WTC11 (cell line): ENCODE measurements around the gene FAM204A. TPM values are rescaled to one million over a fixed set of nuclear protein-coding genes. Genes with fewer than 3 reads are reported as not detected.

Experiments used
- ATAC-seq: fragments of 200-7000 bp; cut with Tn5 transposase; 2 replicates; pipeline ENCODE4 v1.10.0; 2021; ENCODE audit warnings: mild to moderate bottlenecking, moderate library complexity
- Bru-seq: library from RNA; stranded (reverse); fragments of 400-500 nt; gene quantifications from one replicate; lab custom pipeline; 2021; lab: Mats Ljungman, UMichigan
- CTCF ChIA-PET: fragments of 300-600 bp; sonication (Branson Sonifier 250); formaldehyde crosslinking; loops from one replicate; lab custom pipeline; 2021; ENCODE audit warnings: antibody characterized with exemption; lab: Charles Lee
- POLR2A ChIA-PET: fragments of 350-600 bp; sonication (Branson Sonifier 250); formaldehyde crosslinking; loops from one replicate; lab custom pipeline; 2021; ENCODE audit warnings: antibody characterized with exemption; lab: Charles Lee
- DNase-seq: peaks from one replicate; pipeline ENCODE4 v3.0.0; 2021; ENCODE audit warnings: low spot score
- H3K27ac Mint-ChIP-seq: 2 replicates; pipeline ENCODE4 v1.8.0; 2021; ENCODE audit warnings: mixed read lengths
- H3K27me3 Mint-ChIP-seq: 2 replicates; pipeline ENCODE4 v1.8.0; 2021; ENCODE audit warnings: low read depth, mild to moderate bottlenecking, moderate library complexity, mixed read lengths
- H3K36me3 Mint-ChIP-seq: 2 replicates; pipeline ENCODE4 v1.8.0; 2021; ENCODE audit warnings: mixed read lengths
- H3K4me1 Mint-ChIP-seq: 2 replicates; pipeline ENCODE4 v1.8.0; 2022; ENCODE audit warnings: mixed read lengths
- H3K4me3 Mint-ChIP-seq: 2 replicates; pipeline ENCODE4 v1.8.0; 2021; ENCODE audit warnings: mild to moderate bottlenecking, moderate library complexity, mixed read lengths
- H3K9me3 Mint-ChIP-seq: 2 replicates; pipeline ENCODE4 v1.8.0; 2021; ENCODE audit warnings: mixed read lengths
- ATF1 ChIP-seq: sonication (generic); formaldehyde crosslinking; IDR thresholded peaks from 2 replicates; pipeline ENCODE4 v1.8.1; 2023; ENCODE audit warnings: mild to moderate bottlenecking, moderate library complexity, missing genetic modification reagents
- CBFB ChIP-seq: sonication (generic); formaldehyde crosslinking; IDR thresholded peaks from 2 replicates; pipeline ENCODE4 v1.8.1; 2022; ENCODE audit warnings: mild to moderate bottlenecking, low read depth, missing genetic modification reagents
- CTCF ChIP-seq: fragments of 200-600 bp; IDR thresholded peaks from 2 replicates; pipeline ENCODE4 v1.8.0; 2022; ENCODE audit warnings: antibody characterized with exemption
- FOXP4 ChIP-seq: sonication (generic); formaldehyde crosslinking; IDR thresholded peaks from 2 replicates; pipeline ENCODE4 v1.8.0; 2022; ENCODE audit warnings: mild to moderate bottlenecking, missing genetic modification reagents
- HMGXB4 ChIP-seq: sonication (generic); formaldehyde crosslinking; IDR thresholded peaks from 2 replicates; pipeline ENCODE4 v1.8.1; 2023; ENCODE audit warnings: mild to moderate bottlenecking, moderate library complexity, missing genetic modification reagents
- IRF2 ChIP-seq: sonication (generic); formaldehyde crosslinking; IDR thresholded peaks from 2 replicates; pipeline ENCODE4 v1.8.0; 2022; ENCODE audit warnings: low read depth, missing genetic modification reagents, borderline replicate concordance
- JUN ChIP-seq: sonication (generic); formaldehyde crosslinking; IDR thresholded peaks from 2 replicates; pipeline ENCODE4 v1.8.0; 2023; ENCODE audit warnings: mild to moderate bottlenecking, missing genetic modification reagents
- KAT7 ChIP-seq: sonication (generic); formaldehyde crosslinking; IDR thresholded peaks from 2 replicates; pipeline ENCODE4 v1.8.1; 2023; ENCODE audit warnings: missing genetic modification reagents, mild to moderate bottlenecking, borderline replicate concordance
- NFYB ChIP-seq: sonication (generic); formaldehyde crosslinking; conservative IDR thresholded peaks from 2 replicates; pipeline ENCODE4 v1.8.0; 2022; ENCODE audit warnings: low read depth, missing genetic modification reagents
- NR2C2 ChIP-seq: sonication (generic); formaldehyde crosslinking; IDR thresholded peaks from 2 replicates; pipeline ENCODE4 v1.8.0; 2022; ENCODE audit warnings: mild to moderate bottlenecking, missing genetic modification reagents
- SOX15 ChIP-seq: fragments of 250-450 bp; sonication (Bioruptor Pico); IDR thresholded peaks from 2 replicates; pipeline ENCODE4 v1.9.0; 2021; ENCODE audit warnings: mild to moderate bottlenecking
- SP1 ChIP-seq: sonication (generic); formaldehyde crosslinking; conservative IDR thresholded peaks from 2 replicates; pipeline ENCODE4 v1.8.1; 2022; ENCODE audit warnings: missing genetic modification reagents
- STAT6 ChIP-seq: sonication (generic); formaldehyde crosslinking; conservative IDR thresholded peaks from 2 replicates; pipeline ENCODE4 v1.8.1; 2023; ENCODE audit warnings: mild to moderate bottlenecking, low read depth, missing genetic modification reagents, moderate library complexity
- TP53 ChIP-seq: sonication (generic); formaldehyde crosslinking; IDR thresholded peaks from 2 replicates; pipeline ENCODE4 v1.8.1; 2023; ENCODE audit warnings: mild to moderate bottlenecking, missing genetic modification reagents
- ZBTB21 ChIP-seq: sonication (generic); formaldehyde crosslinking; IDR thresholded peaks from 2 replicates; pipeline ENCODE4 v1.8.1; 2023; ENCODE audit warnings: mild to moderate bottlenecking, missing genetic modification reagents, borderline replicate concordance
- ZNF138 ChIP-seq: sonication (generic); formaldehyde crosslinking; conservative IDR thresholded peaks from 2 replicates; pipeline ENCODE4 v1.8.1; 2022; ENCODE audit warnings: mild to moderate bottlenecking, moderate library complexity, missing genetic modification reagents
- ZNF396 ChIP-seq: fragments of 250-450 bp; sonication (Bioruptor Pico); IDR thresholded peaks from 2 replicates; pipeline ENCODE4 v1.8.0; 2021; ENCODE audit warnings: mild to moderate bottlenecking, moderate library complexity, borderline replicate concordance
- ZNF416 ChIP-seq: fragments of 250-450 bp; sonication (Bioruptor Pico); IDR thresholded peaks from 2 replicates; pipeline ENCODE4 v1.9.0; 2021; ENCODE audit warnings: mild to moderate bottlenecking, inconsistent platforms
- ZSCAN18 ChIP-seq: fragments of 250-450 bp; sonication (Bioruptor Pico); IDR thresholded peaks from 2 replicates; pipeline ENCODE4 v2.1.2; 2022; ENCODE audit warnings: mild to moderate bottlenecking, moderate library complexity
- long read RNA-seq, 3 experiments: library from RNA in 1 of 3; library from capped mRNA in 1 of 3; library from polyadenylated mRNA in 1 of 3; unstranded in 2 of 3; stranded (forward) in 1 of 3; transcript quantifications; one replicate each; pipeline ENCODE4 v2.0.0, GENCODE V29; 2021
- total RNA-seq: library from RNA; stranded (reverse); gene quantifications from 3 replicates; pipeline ENCODE4 v1.2.3, GENCODE V29; 2021

Gene FAM204A
- total RNA-seq (33.3 to 36.7 TPM (median 36.1 TPM) in 3 replicates), Bru-seq, nascent RNA (percentile 83 among the genes with signal in this experiment)
- long read RNA-seq, experiment 1, full-length matches to known transcripts: 89 of 125 reads
- long read RNA-seq, experiment 1, partial matches to known transcripts: 11 of 125 reads
- long read RNA-seq, experiment 1, other reads (novel, unspliced or antisense): 25 of 125 reads
- long read RNA-seq, experiment 2, full-length matches to known transcripts: 7 of 26 reads
- long read RNA-seq, experiment 2, partial matches to known transcripts: 7 of 26 reads
- long read RNA-seq, experiment 2, other reads (novel, unspliced or antisense): 12 of 26 reads
- long read RNA-seq, experiment 3, full-length matches to known transcripts: 32 of 43 reads
- long read RNA-seq, experiment 3, partial matches to known transcripts: 3 of 43 reads
- long read RNA-seq, experiment 3, other reads (novel, unspliced or antisense): 8 of 43 reads

GRCh38 chr10:118341791-118342637, at the start of gene FAM204A:
Gene FAM204A, minus strand, starts transcription at chr10:118342324. Its CDS starts 5,909 bp downstream, at chr10:118336415.
- Mint-ChIP-seq H3K4me1 (peaks cover 8% of the 10 kb centered on the region; the same call in 1 of the 2 replicates), H3K9me3 (no peaks in the 10 kb centered on the region), H3K27me3 (no peaks in the 10 kb centered on the region; the same call in 1 of the 2 replicates), H3K27ac (no peak within 1 kb of the TSS), H3K36me3 (no peaks in the 10 kb centered on the region), H3K4me3 (peak within 1 kb of the TSS; percentile 86)
- 0 out of 2 replicates have a peak, but pooled peaks have one; percentile 71 for TF ChIP-seq ATF1 (CRISPR knock-in tag)
- no peak for TF ChIP-seq FOXP4 (CRISPR knock-in tag)
- TF ChIP-seq NFYB: peak; percentile 90
- TF ChIP-seq KAT7 (CRISPR knock-in tag): peak; percentile 44; the same call in 1 of the 2 replicates
- TF ChIP-seq HMGXB4: peak; percentile 65; the same call in 1 of the 2 replicates
- TF ChIP-seq CTCF: no peak
- 0 out of 2 replicates have a peak, but pooled peaks have one; percentile 30 for TF ChIP-seq SP1 (CRISPR knock-in tag)
- POLR2A ChIA-PET: interaction anchor here (0.5 kb wide), 1 partner anchor 71 kb away, joined by 6 read pairs; no protein-coding TSS in a partner anchor
- CTCF ChIA-PET: interaction anchor here (1.0 kb wide), 1 partner anchor 117 kb away, joined by 5 read pairs; no protein-coding TSS in a partner anchor
- DNase-seq (peak; percentile 92), ATAC-seq (peak; percentile 95)

- CTCF ChIA-PET: interaction anchor here (0.7 kb wide), 1 partner anchor 76 kb away, joined by 4 read pairs; no protein-coding TSS in a partner anchor
- Mint-ChIP-seq H3K36me3 (no peaks in the 10 kb centered on the region), H3K4me1 (peaks cover 8% of the 10 kb centered on the region)
- TF ChIP-seq STAT6 (CRISPR knock-in tag) (no peak), ZNF416 (CRISPR knock-in tag) (no peak), FOXP4 (CRISPR knock-in tag) (no peak), NR2C2 (no peak), CBFB (no peak), ZNF396 (CRISPR knock-in tag) (no peak), ZNF138 (CRISPR knock-in tag) (no peak), ZBTB21 (no peak), ZSCAN18 (CRISPR knock-in tag) (no peak), TP53 (CRISPR knock-in tag) (no peak), IRF2 (CRISPR knock-in tag) (no peak), JUN (no peak), SOX15 (CRISPR knock-in tag) (no peak)
Measured at GRCh38 chr10:118383699-118384098, 41.6 kb upstream of the FAM204A start.

More at GRCh38 chr10:118383699-118384098, 41.6 kb upstream of the FAM204A start:
- H3K27ac Mint-ChIP-seq: no peak overlapping the region
- H3K4me3 Mint-ChIP-seq: no peak overlapping the region
- ATAC-seq (no peak), DNase-seq (no peak)
- no peaks in the 10 kb centered on the region for H3K27me3 Mint-ChIP-seq
- H3K9me3 Mint-ChIP-seq: peaks cover 3% of the 10 kb centered on the region; the same call in 1 of the 2 replicates
- POLR2A ChIA-PET: interaction anchor here (0.6 kb wide), 1 partner anchor 185 kb away, joined by 3 read pairs; no protein-coding TSS in a partner anchor
